Left ventricle myocardium superior (tissue), 1 donor: ENCODE measurements around the gene MTOR. TPM values are rescaled to one million over a fixed set of nuclear protein-coding genes. Genes with fewer than 3 reads are reported as not detected.
"Not testable (repeated sequence)": the region's sequence is repeated elsewhere in the genome, so short reads cannot be mapped to it uniquely, and the experiment has no call there.

Experiments
- ATAC-seq: fragments of 200-7000 bp; cut with Tn5 transposase; one replicate; pipeline ENCODE4 v1.9.1; 2020; ENCODE audit warnings: mild to moderate bottlenecking, moderate library complexity
- DNase-seq: peaks from one replicate; pipeline ENCODE4 v3.0.0-alpha.2; 2020
- intact Hi-C: fragments of 100-400 bp; cut with micrococcal nuclease; formaldehyde crosslinking; loops from one replicate; pipeline ENCODE4 v1.11.0; 2022
- total RNA-seq: library from RNA; stranded (reverse); fragmentation: NEBNext Ultra II Directional; extraction: Animal tissue kit (Norgen Biotek cat#: 25700); gene quantifications from one replicate; pipeline ENCODE4 v1.2.1, GENCODE V29; 2021
- donor health status: DM: no; HTN: yes; CAD: no; lungs with severe emphysema.

Gene MTOR
- total RNA-seq, 1 donor from 2014 or later: 30.7 TPM

GRCh38 chr1:11083784-11084183 is 178.6 kb downstream of the MTOR start:
- ATAC-seq, intact Hi-C loops, DNase-seq: not testable (repeated sequence)

- DNase-seq (no peak), ATAC-seq (no peak)
- intact Hi-C loops: no loop called here
Observed at GRCh38 chr1:11080931-11081330, 181.4 kb downstream of the MTOR start.

DNA sequence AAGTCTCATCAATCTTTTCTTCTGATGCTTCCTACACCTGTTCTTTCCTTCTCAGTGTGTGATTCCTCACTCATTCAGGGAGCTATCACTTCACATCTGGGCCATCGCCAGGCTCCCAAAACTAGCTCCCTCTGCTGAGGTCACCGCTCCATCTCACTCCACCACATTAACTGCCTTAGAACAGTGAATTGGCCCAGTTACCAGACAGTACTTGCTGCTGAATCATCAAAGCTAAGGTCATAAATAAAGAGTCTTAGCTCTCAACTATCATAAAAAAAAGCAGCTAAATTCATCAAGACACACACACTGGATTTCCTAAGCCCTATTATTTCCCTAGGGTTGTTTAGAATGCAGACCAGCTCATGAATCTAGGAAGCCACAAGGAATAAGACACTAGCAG is 183.7 kb downstream of the MTOR start:
- ATAC-seq (no peak), DNase-seq (no peak)
- intact Hi-C loops: no loop called here

DNA sequence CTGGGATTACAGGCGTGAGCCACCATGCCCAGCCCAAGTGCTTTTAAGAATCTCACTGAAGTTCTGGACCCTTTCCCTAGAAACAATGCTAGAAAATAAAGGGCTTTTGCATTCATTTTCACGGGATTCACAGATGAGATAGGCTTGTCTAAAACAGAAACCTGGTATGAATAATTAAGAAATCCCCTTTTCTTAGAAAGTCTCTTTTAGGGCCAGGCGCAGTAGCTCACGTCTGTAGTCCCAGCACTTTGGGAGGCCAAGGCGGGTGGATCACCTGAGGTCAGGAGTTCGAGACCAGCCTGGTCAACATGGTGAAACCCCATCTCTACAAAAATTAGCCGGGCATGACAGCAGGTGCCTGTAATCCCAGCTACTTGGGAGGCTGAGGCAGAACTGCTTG is 189.0 kb downstream of the MTOR start:
- ATAC-seq, DNase-seq, intact Hi-C loops: not testable (repeated sequence)

GRCh38 chr1:11072216-11072917 is 190.0 kb downstream of the MTOR start:
- intact Hi-C loops: no loop called here
- no peak for DNase-seq
- no peak for ATAC-seq

DNA sequence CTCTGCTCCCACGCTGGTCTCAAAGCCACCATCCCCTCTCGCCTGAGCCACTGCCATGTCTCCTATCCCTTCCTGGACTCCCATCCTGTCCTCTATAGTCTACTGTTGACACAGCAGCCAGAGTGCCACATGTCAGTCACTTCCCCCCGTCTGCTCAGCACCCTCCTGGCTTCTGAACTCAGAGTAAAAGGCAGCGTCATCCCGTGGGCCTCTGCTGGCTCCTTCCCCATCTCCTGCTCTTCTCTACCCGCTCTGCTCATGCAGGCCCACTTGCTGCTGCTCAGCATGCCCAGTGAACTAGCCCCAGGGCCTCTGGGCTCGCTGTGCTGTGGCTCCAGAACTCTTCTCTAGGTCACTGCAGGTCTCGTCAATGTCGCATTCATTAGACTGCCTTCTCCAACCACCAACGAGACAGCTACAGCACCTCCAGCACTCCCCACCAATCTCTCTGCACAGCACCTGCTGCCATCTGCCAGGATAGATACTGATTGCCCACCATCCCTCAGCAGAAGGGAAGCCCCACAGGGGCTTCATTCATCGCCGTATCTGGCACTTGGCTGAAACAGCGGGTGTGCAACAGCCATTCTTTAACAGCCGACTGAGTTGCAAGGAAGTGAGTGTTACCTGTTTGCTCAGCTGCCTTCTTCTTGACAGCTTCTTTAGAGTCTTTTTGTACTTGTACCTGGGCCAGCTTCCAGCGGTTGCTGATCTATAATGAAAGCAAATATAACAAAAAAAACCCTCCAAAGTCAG is 190.7 kb downstream of the MTOR start:
- DNase-seq: no peak
- ATAC-seq: no peak
- intact Hi-C loops: no loop called here

- ATAC-seq (no peak), DNase-seq (no peak)
- intact Hi-C loops: no loop called here
Observed at GRCh38 chr1:11070876-11071275, 191.5 kb downstream of the MTOR start.

- intact Hi-C loops: no loop called here
- DNase-seq: no peak
- ATAC-seq: no peak
Observed at GRCh38 chr1:11068600-11069473, 193.5 kb downstream of the MTOR start.

DNA sequence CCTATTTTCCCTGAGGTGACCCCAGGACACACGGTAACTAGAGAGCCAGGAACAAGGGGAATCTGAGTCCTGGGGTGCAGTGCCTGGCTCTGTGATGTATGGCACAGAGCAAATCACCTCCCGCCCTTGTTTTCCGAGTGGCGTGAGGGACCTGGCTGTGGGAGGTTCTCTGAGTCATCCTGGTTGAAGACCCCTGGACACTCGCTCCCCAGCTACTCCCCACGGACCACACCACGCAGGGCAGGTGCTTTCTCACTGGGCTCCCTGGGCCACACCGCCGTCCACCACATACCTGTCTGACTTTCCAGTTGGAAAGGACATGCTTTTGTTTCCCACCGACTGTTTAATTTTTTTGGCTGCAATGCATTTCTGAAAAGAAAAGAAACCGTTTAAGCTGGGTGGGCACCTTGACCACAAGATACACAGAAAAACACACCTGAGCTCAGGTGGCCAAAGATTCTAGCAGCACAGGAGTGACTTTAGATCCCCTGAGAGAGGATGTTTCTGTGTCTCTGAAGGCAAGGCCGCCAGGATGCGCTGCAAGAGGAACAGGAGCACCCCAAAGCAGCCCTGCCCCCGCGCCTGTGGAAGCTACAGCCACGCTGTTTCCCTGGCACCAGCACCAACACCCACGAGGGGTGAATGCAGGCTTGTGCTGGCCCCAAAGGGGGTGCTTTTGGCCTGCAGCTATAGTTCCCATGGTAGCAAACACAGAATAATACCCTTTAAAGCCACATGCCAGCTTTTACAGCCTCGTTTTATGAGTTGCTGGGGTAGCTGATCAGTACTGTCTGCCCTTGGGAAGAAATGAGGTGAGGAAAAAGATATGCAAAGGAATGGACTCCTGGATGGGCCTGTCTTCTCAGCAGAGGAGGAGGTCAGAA is 194.4 kb downstream of the MTOR start:
- no peak for DNase-seq
- ATAC-seq: no peak
- intact Hi-C loops: no loop called here

GRCh38 chr1:11065796-11066195 is 196.6 kb downstream of the MTOR start:
- DNase-seq (no peak), ATAC-seq (no peak)
- intact Hi-C loops: no loop called here

DNA sequence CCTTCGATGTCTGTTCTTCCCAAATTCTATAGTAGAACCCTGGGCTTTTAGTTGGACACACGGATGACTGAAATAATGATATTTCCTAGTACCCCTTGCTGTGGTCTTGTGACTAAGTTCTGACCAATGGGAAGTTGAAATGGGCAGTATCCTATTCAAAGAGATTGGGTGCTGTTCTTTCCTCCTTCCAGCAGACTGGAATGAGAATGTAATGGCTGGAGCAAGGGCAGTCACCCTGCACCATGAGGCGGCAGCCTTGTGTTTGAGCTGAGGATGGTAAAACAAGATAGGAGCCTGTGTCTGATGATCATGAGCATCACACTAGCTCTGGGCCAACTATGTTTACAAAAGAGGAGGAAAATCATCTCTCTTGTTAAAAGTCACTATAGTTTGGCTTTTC is 197.4 kb downstream of the MTOR start:
- DNase-seq (no peak), ATAC-seq (no peak)
- intact Hi-C loops: no loop called here

- DNase-seq, intact Hi-C loops, ATAC-seq: not testable (repeated sequence)
Observed at GRCh38 chr1:11063937-11064537, 198.3 kb downstream of the MTOR start.

GRCh38 chr1:11062965-11063401 is 199.4 kb downstream of the MTOR start:
- intact Hi-C loops: no loop called here
- ATAC-seq (no peak), DNase-seq (no peak)

DNA sequence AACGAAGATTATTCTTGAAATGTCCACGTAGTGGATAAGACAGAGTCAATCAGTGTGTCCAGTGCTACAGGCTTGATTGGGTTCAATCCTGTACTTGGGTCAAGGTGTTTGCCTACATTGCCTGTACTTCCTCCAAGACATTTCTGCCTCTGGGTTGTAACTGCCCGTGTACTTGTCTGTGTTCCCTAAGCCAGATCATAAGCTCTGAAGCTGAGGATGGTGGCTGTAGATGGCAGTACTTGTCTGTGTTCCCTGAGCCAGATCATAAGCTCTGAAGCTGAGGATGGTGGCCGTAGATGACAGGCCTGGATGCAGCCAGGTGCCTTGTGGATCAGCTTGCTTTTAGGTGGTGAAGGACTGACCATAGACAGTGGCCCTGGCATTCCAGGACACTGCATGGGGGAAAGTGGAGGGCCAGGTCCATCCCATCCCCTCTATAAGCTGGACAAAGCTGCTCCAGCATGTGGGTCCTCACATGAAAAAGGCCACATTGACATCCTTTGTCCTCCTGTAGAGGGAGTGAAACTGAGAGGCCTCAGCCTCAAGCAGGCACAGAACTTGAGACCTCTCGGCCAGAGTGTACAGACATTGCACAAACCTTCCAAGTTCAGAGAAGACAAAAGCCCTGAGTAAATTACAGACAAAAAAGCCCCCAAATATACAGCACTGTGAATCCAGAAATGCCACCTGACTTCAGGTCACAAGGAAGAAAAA is 200.5 kb downstream of the MTOR start:
- DNase-seq (no peak), ATAC-seq (no peak)
- intact Hi-C loops: no loop called here

DNA sequence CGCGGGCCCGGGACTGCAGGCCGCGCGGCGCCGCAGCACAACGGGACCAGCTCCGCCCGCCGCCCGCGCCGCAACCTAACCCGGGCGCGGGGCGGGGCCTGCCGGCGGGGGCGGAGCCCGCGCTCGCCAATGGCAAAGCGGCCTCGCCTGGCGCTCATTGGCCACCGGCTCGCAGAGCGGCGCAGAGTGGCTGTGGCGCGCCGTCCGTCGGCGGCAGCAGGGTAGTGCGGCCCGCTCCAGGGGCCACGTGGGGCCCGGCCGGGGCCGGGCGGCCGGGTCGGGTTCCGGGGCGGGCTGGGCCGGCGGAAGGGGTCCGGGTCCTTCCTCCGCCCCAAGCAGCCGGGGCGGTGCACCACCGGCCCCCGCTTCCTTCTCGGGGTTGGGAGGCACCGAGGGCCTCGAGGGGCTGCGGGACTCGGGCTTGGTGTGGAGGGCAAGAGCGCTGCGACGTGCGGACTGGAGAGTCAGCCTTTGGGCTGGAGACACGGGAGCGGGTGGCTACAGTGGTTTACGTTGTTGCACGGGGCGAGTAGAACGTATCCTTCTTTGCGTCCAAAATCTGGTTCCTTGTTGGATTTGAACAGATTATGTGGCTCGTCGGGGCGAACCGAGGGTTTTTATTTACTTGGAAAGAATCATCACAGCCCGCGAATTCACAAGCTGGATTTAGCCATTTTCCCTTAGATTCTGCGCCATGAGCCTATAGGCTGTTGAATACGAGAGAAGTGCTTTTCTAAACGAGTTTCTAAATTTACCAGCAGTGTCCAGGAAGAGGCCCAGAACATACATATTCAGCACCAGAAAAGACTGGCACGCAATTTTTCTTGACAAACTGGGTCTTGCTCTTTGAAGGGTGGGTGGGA is 202.2 kb downstream of the MTOR start, which contains the start of gene SRM:
Gene SRM, minus strand, starts transcription at position 51 of the 863 bp plus-strand sequence. CDS start 75 bp downstream, outside the sequence.
- ATAC-seq: peak; percentile 99
- DNase-seq: peak; percentile 97
- intact Hi-C loops: no loop called here

DNA sequence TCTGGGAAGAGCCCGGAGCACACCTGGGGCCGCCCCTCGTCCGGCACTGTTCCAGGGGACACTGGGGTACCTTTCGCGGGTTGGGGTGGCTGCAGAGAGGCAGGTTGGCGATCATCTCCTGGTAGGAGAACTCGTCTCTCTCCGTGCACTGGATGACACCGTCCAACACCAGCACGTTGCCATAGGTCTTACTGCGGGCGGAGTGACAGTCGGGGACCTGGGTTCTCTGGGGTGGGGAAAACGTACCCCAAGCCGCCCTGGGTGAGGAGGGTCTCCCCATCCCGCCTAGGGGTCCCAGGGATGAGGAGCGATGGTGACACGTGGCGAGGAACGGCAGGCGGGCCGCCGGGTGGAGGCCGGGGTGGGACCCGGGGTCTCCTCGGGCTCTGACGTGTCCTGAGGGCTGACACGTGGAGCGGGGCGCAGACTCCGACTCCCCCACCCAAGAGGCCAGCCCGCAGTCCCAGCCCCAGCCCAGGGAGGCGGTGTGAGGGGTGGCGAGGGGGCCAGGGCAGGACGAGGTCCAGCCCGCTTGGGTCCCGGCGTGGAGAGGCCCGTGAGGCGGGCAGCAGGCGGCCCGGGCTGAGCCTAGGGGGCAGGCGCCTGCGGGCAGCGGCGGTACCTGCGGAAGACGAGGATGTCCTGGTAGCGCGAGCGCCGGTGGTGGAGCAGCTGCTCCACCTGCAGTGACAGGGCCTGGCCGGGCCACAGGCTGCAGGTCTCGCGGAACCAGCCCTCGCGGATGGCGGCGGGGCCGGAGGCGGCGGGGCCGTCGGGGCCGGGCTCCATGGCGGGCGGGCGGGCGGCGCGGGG is 203.0 kb downstream of the MTOR start:
- no peak for ATAC-seq
- no peak for DNase-seq
- intact Hi-C loops: no loop called here
